AG10803 (cell line): ENCODE data around the gene STK32A.
A peak's percentile ranks its signal among the peaks of the same experiment; 100 is the strongest.

Experiments used
- DNase-seq: peaks from one replicate; pipeline ENCODE4 v3.0.0; 2010; ENCODE audit warnings: low read depth
- H3K4me3 ChIP-seq: 2 replicates; pipeline ENCODE4 v1.5.1; 2011; ENCODE audit warnings: mild to moderate bottlenecking, low read length, control low read depth
- CTCF ChIP-seq: conservative IDR thresholded peaks from 2 replicates; pipeline ENCODE4 v1.5.1; 2011; ENCODE audit warnings: mild to moderate bottlenecking, low read length, control low read depth, inconsistent platforms

Gene STK32A

GRCh38 chr5:147398860-147399259 is 164.0 kb downstream of the STK32A start:
- no peak for TF ChIP-seq CTCF
- DNase-seq: peak; percentile 98

GRCh38 chr5:147400126-147400809 is 165.4 kb downstream of the STK32A start:
- no peak for DNase-seq
- H3K4me3 ChIP-seq: no peak overlapping the region
- no peak for TF ChIP-seq CTCF

More at GRCh38 chr5:147398860-147399259, 164.0 kb downstream of the STK32A start:
- no peak overlapping the region for H3K4me3 ChIP-seq

- no peak for TF ChIP-seq CTCF
- no peak overlapping the region for H3K4me3 ChIP-seq
- no peak for DNase-seq
Measured at GRCh38 chr5:147400881-147401280, 166.1 kb downstream of the STK32A start.

- no peak for TF ChIP-seq CTCF
- peak overlapping the region; percentile 44 for H3K4me3 ChIP-seq
- DNase-seq: peak; percentile 98
Measured at GRCh38 chr5:147403651-147404640, 169.1 kb downstream of the STK32A start.

- no peak for DNase-seq
- no peak overlapping the region for H3K4me3 ChIP-seq
- no peak for TF ChIP-seq CTCF
Measured at GRCh38 chr5:147404706-147405105, 169.9 kb downstream of the STK32A start.

GRCh38 chr5:147406636-147407035 is 171.8 kb downstream of the STK32A start:
- no peak for TF ChIP-seq CTCF
- H3K4me3 ChIP-seq: no peak overlapping the region
- peak; percentile 51 for DNase-seq
